Panc1 (cell line): ENCODE measurements around the gene FMN2. TPM values are rescaled to one million over a fixed set of nuclear protein-coding genes. Genes with fewer than 3 reads are reported as not detected.

Experiments used
- ATAC-seq: fragments of 200-7000 bp; cut with Tn5 transposase; 2 replicates; pipeline ENCODE4 v1.9.1; 2020; ENCODE audit warnings: mild to moderate bottlenecking, moderate library complexity
- BruUV-seq: library from RNA; stranded (reverse); fragments of 400-500 nt; replicated peaks from 2 replicates; lab custom pipeline; 2021; lab: Mats Ljungman, UMichigan
- CTCF ChIA-PET: fragments of 300-600 bp; sonication (Branson Sonifier 250); formaldehyde crosslinking; loops from one replicate; lab custom pipeline; 2022; ENCODE audit warnings: antibody characterized with exemption; lab: Charles Lee
- POLR2A ChIA-PET: fragments of 300-600 bp; sonication (Branson Sonifier 250); formaldehyde crosslinking; loops from one replicate; lab custom pipeline; 2022; ENCODE audit warnings: antibody characterized with exemption; lab: Charles Lee
- DNase-seq: peaks from one replicate; pipeline ENCODE4 v3.0.0-alpha.2; 2010; ENCODE audit warnings: low read depth, low spot score
- H3K27ac ChIP-seq: 2 replicates; pipeline ENCODE4 v1.5.1; 2011; ENCODE audit warnings: mild to moderate bottlenecking, low read length, inconsistent platforms
- H3K27me3 ChIP-seq: fragments of 200-500 bp; sonication (Bioruptor generic); 2 replicates; pipeline ENCODE4 v1.6.0; 2014; ENCODE audit warnings: low read length, inconsistent platforms; ENCODE audit not compliant: control insufficient read depth, insufficient read depth
- H3K36me3 ChIP-seq: fragments of 200-500 bp; sonication (Bioruptor generic); 2 replicates; pipeline ENCODE4 v1.5.1; 2014; ENCODE audit warnings: inconsistent platforms, mild to moderate bottlenecking, low read length, moderate library complexity; ENCODE audit not compliant: control insufficient read depth, insufficient read depth
- H3K4me1 ChIP-seq: 2 replicates; pipeline ENCODE4 v1.5.1; 2011; ENCODE audit warnings: inconsistent platforms, mild to moderate bottlenecking, low read length, moderate library complexity; ENCODE audit not compliant: control insufficient read depth, insufficient read depth
- H3K4me3 ChIP-seq, 2 experiments: 2 replicates each; pipeline ENCODE4 v1.5.1; 2011 to 2012; ENCODE audit warnings: low read depth in 2 of 2, low read length in 2 of 2, mild to moderate bottlenecking in 2 of 2, inconsistent platforms in 1 of 2, moderate library complexity in 1 of 2
- H3K9me3 ChIP-seq: fragments of 200-500 bp; sonication (Bioruptor generic); 2 replicates; pipeline ENCODE4 v1.5.1; 2014; ENCODE audit warnings: low read depth, mild to moderate bottlenecking, inconsistent platforms, low read length, moderate library complexity; ENCODE audit not compliant: control insufficient read depth, insufficient read depth
- CTCF ChIP-seq: fragments of 450-650 bp; IDR thresholded peaks from 2 replicates; pipeline ENCODE4 v1.5.1; 2017; ENCODE audit warnings: mild to moderate bottlenecking
- POLR2AphosphoS5 ChIP-seq: IDR thresholded peaks from 2 replicates; pipeline ENCODE4 v1.6.1; 2012; ENCODE audit warnings: mild to moderate bottlenecking, low read depth, low read length, moderate library complexity
- REST ChIP-seq, 2 experiments: IDR thresholded peaks; 2 replicates each; pipeline ENCODE4 v1.6.1; 2011 to 2012; ENCODE audit warnings: low read depth in 2 of 2, control low read depth in 1 of 2, low read length in 1 of 2, mild to moderate bottlenecking in 1 of 2, moderate library complexity in 1 of 2; ENCODE audit not compliant: insufficient read depth in 1 of 2
- SIN3A ChIP-seq: IDR thresholded peaks from 2 replicates; pipeline ENCODE4 v1.6.1; 2012; ENCODE audit warnings: low read depth, mild to moderate bottlenecking, low read length, moderate library complexity, borderline replicate concordance; ENCODE audit not compliant: insufficient read depth
- TCF7L2 ChIP-seq: IDR thresholded peaks from 2 replicates; pipeline ENCODE4 v1.6.1; 2011; ENCODE audit warnings: mild to moderate bottlenecking, low read depth, low read length, inconsistent platforms
- in situ Hi-C: cut with HindIII; loops from 2 replicates; pipeline ENCODE4 v1.10.0; 2016; ENCODE audit warnings: low sequenced_read_pairs, low pct_unique_long_range_greater_than_20kb
- intact Hi-C: fragments of 100-400 bp; cut with micrococcal nuclease; formaldehyde crosslinking; loops from one replicate; pipeline ENCODE4 v1.10.0; 2022; ENCODE audit not compliant: unreplicated experiment
- total RNA-seq: library from RNA; stranded (reverse); gene quantifications from one replicate; pipeline ENCODE4 v1.2.1, GENCODE V29; 2021; ENCODE audit not compliant: unreplicated experiment

Gene FMN2
- total RNA-seq, 1 experiment from 2014 or later = 1.9 TPM

GRCh38 chr1:240341365-240342250 lies 249.9 kb downstream of the FMN2 start:
- H3K4me1 ChIP-seq = no peaks in the 10 kb centered on the region
- no TSS peak for BruUV-seq
- POLR2A ChIA-PET = no interaction called here
- intact Hi-C loops (no loop called here), in situ Hi-C loops (no loop called here)
- CTCF ChIA-PET = no interaction called here
- no peaks in the 10 kb centered on the region for H3K27me3 ChIP-seq
- H3K9me3 ChIP-seq = no peaks in the 10 kb centered on the region
- ATAC-seq (no peak), DNase-seq (no peak)
- H3K4me3 ChIP-seq = no peak overlapping the region
- H3K36me3 ChIP-seq = no peaks in the 10 kb centered on the region
- no peak overlapping the region for H3K27ac ChIP-seq
- TF ChIP-seq POLR2AphosphoS5 (no peak), SIN3A (no peak), TCF7L2 (no peak), REST (IDR thresholded peaks at IDR 0.05; ENCODE audit: insufficient read depth in 1 of 2, low read depth in 2 of 2, low read length in 1 of 2) (no peak), CTCF (no peak)

- ATAC-seq = no peak
- no peak overlapping the region for H3K27ac ChIP-seq
- in situ Hi-C loops = no loop called here
- intact Hi-C loops = no loop called here
- H3K4me3 ChIP-seq = no peak overlapping the region
- no TSS peak for BruUV-seq
- no peaks in the 10 kb centered on the region for H3K9me3 ChIP-seq
- no peaks in the 10 kb centered on the region for H3K4me1 ChIP-seq
- TF ChIP-seq CTCF (no peak), SIN3A (no peak)
- no peaks in the 10 kb centered on the region for H3K36me3 ChIP-seq
- DNase-seq = no peak
- ChIA-PET CTCF (no interaction called here), POLR2A (no interaction called here)
- no peaks in the 10 kb centered on the region for H3K27me3 ChIP-seq
Observed at GRCh38 chr1:240342251-240342625, 250.6 kb downstream of the FMN2 start.
